NCI-H82 treated with DMSO at 0.1 percent for 48 hours (cell line): ENCODE results near the gene MYO7B.

Experiments
- DNase-seq: peaks from one replicate; lab custom pipeline; 2025; ENCODE audit not compliant: unreplicated experiment; lab: John Stamatoyannopoulos, UW

The MYO7B gene

GRCh38 chr2:127646487-127647241 lies 111.2 kb downstream of the MYO7B start:
- DNase-seq, result no peak

- DNase-seq, result no peak
These were observed 112.0 kb downstream of the MYO7B start for GRCh38 chr2:127647242-127648190.

- no peak for DNase-seq
These were observed 112.8 kb downstream of the MYO7B start for GRCh38 chr2:127648321-127648720.

DNA sequence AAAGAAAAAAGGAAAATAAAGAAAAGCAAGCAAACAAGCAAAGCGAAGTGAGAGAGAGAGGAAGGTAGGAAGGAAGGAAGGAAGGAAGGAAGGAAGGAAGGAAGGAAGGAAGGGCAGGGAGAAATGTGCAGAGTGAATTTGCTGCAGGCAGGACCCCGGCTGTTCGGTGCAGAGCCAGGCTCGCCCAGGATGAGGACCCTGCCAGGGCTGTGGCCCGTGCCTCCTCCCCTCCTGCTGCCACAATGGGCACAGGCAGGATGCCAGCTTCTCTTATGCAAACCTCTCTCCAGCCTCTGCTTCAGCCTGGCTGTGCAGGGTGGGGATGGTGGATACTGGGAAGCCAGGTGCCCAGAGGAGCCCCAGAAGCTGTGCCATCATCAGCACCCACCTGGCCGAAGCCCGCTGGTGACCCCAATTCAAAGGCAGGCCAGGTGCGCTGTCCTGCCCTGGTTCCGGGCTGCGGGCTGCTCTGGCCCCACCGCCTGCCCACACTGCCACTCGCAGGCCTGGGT lies 113.7 kb downstream of the MYO7B start:
- no peak for DNase-seq

- DNase-seq, result peak; percentile 26
These were observed 114.2 kb downstream of the MYO7B start for GRCh38 chr2:127649684-127650040.

DNA sequence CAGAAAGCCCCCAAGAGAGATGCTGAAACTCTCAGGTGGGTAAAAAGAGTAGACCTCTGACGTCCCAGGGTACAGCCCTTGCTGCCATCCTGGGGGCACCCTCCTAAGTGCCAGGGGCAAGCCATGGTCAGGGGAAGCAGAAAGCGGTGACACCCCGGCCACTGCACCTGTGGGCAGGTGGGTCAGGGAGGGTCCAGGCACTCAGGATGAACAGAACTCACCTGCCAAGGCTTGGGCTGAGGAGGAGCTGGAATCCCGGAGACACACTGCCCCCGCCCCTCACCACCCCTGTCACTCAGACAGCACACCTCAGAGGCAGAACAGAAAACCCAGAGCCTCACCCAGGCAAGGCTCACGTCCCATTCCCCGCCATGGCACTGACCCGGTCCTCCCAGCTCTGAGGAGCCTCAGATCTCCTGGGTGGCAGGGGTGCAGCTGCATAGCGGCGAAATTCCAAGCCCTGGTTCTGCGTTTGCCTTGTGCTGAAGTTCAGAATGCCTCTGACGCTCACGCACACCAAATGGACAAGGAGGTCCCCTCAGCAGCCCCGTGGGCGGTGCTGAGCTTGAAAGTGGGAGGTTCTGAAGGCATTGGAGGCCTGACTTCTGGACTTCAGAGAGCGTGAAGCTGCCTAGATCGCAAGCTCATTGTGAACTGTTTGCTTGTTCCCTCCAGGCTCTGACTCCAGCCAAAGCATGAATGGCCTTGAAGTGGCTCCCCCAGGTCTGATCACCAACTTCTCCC lies 114.7 kb downstream of the MYO7B start:
- no peak for DNase-seq

- no peak for DNase-seq
These were observed 115.4 kb downstream of the MYO7B start for GRCh38 chr2:127650785-127651380.

- no peak for DNase-seq
These were observed 115.9 kb downstream of the MYO7B start for GRCh38 chr2:127651381-127651809.

- DNase-seq, result no peak
These were observed 116.6 kb downstream of the MYO7B start for GRCh38 chr2:127651971-127652550.

DNA sequence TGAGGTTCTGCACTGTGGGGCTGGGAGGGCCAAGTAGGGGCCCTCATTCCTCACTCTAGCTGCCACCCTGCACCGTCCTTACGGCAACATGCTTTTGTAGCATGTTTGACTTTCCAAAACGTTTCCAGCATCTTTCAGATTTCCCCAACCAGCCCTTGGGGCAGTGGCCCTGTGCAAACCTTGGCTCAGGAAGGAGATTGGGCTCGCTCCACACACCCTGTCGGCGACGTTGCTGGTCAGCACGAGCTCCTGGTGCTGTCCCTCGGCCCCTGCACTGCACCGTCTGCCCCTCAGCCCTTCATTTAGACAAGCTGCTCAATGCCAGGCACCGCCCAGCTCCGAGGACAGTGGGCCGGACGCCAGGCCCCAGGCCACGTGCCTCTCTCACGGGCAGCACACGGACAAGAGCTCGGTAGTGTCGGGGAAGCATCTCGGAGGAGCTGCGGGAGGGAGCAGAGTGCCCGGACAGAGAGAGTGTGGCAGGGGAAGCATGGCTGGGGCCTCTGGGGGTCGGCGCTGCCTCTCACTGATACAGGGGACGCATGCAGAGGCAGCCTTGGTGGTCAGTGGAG lies 117.4 kb downstream of the MYO7B start:
- DNase-seq, result no peak

GRCh38 chr2:127653421-127654083 lies 118.1 kb downstream of the MYO7B start:
- no peak for DNase-seq

DNA sequence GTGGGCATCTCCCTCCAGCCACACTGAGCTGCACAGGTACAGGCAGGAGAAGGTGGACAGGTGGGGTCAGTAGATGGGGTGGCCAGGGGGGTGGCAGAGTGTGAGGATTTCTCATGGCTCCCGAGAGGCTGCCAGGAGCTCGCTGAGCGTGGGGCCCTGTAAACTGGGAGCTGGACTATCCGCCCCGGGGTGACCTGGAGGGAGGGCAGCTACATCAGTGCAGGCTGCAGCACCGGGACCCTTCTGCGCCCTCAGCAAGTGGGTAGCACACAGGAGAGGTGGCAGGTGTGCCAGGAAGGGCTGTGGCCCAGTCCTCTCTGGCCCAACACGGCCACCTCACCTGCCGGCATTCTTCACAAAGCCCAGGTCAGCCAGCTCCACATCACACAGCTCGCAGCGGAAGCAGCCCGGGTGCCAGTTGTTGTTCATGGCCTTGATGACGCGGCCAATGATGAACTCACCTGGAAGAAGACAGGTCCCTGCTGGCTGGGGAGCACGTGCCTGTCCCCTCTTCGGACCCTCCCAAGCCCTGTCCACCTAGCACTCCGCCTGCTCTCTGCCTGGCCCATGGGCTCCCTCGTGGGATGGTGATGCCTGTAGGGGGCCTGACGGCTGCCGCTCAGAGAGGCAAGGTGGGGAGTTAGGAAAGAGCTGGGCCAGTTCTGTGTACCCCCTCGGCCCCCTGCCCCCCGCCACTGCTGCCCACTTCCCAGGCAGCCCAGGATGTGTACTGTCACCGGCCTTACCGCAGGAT lies 118.8 kb downstream of the MYO7B start:
- no peak for DNase-seq

GRCh38 chr2:127654838-127655175 lies 119.3 kb downstream of the MYO7B start:
- no peak for DNase-seq

DNA sequence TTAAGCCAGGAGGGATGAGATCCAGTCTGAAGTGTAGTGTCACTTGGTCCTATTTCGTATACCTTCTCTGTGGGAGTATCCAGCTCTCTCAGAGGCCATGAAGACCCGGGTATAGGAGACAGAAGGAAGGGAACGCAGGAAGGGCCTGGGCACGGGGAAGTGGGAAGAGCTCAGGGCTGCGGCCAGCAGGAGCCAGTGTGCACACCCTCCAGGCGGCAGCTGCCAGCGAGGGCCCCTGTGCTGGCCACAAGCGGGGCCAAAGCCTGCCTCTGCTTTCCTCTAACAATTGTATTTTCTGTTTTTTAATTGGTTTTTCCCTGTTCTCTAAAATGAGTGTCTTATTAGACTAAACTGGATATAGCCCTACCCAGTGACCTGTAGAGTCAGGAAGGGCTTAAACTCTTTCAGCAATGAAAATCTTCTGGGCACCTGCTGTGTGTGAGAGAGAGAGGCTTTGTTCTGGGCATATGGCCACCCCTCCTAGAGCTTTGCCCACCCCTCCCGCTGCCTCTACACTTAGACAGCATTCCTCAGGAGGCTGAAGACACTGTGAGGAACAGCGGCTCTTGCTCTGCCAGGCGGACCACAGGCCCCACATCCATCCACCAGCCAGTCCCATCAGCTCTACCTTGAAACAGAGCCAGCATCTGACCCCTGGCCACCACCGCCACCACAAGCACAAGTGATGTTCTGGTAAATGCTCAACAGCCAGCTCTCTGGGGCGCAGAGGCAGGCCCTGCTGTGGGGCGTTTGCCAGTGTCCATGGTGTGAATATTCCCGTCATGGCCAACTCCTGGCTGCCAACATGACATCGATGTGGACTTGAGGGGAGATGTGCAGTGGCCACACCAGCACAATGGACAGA lies 120.0 kb downstream of the MYO7B start:
- no peak for DNase-seq

DNA sequence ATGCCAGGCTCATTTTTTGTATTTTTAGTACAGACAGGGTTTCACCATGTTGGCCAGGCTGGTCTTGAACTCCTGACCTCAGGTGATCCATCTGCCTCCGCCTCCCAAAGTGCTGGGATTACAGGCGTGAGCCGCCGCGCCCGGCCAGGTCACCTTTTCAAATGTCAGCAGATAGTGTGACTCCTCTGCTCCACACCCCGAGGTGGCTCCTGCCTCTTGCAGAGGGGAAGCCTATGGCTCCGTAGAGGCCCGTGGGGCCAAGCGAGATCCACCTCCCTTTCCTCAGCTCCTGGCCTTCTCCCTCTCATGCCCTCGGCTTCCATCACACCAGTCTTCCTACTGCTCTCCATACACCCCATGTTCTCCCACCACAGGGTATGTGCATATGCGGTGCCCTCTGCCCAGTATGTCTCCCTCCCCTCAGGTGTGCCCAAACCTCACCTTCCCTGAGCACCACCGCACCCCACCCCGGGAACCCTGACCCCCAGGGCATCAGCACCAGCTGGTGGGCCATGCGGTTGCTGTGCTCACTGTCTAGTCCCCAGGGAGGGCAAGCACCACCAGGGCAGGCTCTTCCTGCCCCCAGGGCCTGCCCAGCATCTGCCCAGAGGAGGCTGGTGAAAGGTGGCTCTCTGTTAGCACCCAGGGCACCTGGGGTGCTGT lies 121.2 kb downstream of the MYO7B start:
- no peak for DNase-seq

GRCh38 chr2:127657232-127657595 lies 121.7 kb downstream of the MYO7B start:
- DNase-seq, result no peak

DNA sequence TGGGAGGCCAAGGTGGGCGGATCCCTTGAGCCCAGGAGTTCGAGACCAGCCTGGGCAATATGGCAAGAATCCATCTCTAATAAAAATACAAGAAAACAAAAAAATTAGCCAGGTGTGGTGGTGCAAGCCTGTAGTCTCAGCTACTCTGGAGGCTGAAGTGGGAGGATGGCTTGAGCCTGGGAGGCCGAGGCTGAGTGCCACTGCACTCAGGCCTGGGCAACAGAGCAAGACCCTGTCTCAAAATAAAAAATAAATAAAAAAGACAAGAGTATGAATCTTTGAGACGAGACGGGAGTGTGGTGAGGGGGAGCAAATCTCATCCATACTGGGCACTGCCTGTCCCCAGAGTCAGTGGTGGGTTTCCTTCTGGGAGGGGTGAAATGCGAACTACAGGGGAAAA lies 122.7 kb downstream of the MYO7B start:
- no peak for DNase-seq
